Mucosa of rectum (tissue), 2 donors: ENCODE measurements around the gene NKTR.

Experiments
- H3K27ac ChIP-seq, 2 donors: one replicate each; pipeline ENCODE4 v1.7.0; 2013; ENCODE audit warnings: inconsistent platforms in 2 of 2, low read depth in 2 of 2, low read length in 2 of 2
- H3K27me3 ChIP-seq, 2 donors: one replicate each; pipeline ENCODE4 v1.7.0; 2013; ENCODE audit warnings: low read length in 2 of 2; ENCODE audit not compliant: control insufficient read depth in 2 of 2, insufficient read depth in 2 of 2
- H3K36me3 ChIP-seq, 2 donors: one replicate each; pipeline ENCODE4 v1.7.0; 2013; ENCODE audit warnings: low read length in 2 of 2; ENCODE audit not compliant: control insufficient read depth in 2 of 2, insufficient read depth in 2 of 2
- H3K4me1 ChIP-seq, 2 donors: one replicate each; pipeline ENCODE4 v1.7.0; 2013; ENCODE audit warnings: low read length in 2 of 2, mild to moderate bottlenecking in 1 of 2; ENCODE audit not compliant: control insufficient read depth in 2 of 2, insufficient read depth in 2 of 2
- H3K4me3 ChIP-seq, 2 donors: one replicate each; pipeline ENCODE4 v1.7.0; 2013; ENCODE audit warnings: low read length in 2 of 2
- H3K9ac ChIP-seq, 2 donors: one replicate each; pipeline ENCODE4 v1.7.0; 2013; ENCODE audit warnings: low read length in 2 of 2, low read depth in 1 of 2, mild to moderate bottlenecking in 1 of 2
- H3K9me3 ChIP-seq, 2 donors: one replicate each; pipeline ENCODE4 v1.7.0; 2013; ENCODE audit warnings: low read length in 2 of 2; ENCODE audit not compliant: control insufficient read depth in 2 of 2
- donor health status: healthy.
- donor health status: Normal muscosa, but diverticular disease.

Gene NKTR

DNA sequence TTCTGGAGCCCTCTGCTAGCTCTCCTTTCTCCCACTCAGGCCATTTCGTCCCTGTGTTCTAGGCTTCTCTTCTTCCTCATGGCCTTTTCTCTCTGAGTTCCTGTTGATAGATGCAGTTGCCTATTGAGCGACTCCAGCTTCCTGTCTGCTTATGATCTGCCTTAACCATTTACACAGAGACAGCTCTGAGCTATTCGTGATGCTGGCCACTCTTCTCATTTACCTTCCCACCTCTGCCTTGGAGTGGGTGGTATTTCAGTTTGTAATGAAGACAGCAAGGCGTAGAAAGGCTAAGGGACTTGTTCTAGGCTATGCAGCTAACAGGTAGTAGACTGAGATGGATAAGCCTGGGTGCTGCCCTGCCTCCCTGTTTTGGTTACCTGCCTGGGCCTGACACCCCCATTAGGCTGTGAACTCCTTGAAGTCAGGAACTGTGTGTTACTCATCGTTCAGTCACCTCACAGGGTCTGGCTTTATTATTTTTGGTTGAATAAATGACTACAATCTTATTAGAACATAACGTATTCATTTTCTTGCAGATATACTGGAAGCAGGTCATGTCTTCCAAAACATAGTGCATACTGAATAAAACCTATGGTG lies 40.4 kb downstream of the NKTR start:
- Histone ChIP-seq H3K9me3 (no peaks in the 10 kb centered on the region), H3K4me1 (no peaks in the 10 kb centered on the region), H3K36me3 (peaks cover 74 to 84% of the 10 kb centered on the region in 2 donors), H3K27me3 (no peaks in the 10 kb centered on the region), H3K4me3 (no peak overlapping the region), H3K9ac (no peak overlapping the region), H3K27ac (no peak overlapping the region)

DNA sequence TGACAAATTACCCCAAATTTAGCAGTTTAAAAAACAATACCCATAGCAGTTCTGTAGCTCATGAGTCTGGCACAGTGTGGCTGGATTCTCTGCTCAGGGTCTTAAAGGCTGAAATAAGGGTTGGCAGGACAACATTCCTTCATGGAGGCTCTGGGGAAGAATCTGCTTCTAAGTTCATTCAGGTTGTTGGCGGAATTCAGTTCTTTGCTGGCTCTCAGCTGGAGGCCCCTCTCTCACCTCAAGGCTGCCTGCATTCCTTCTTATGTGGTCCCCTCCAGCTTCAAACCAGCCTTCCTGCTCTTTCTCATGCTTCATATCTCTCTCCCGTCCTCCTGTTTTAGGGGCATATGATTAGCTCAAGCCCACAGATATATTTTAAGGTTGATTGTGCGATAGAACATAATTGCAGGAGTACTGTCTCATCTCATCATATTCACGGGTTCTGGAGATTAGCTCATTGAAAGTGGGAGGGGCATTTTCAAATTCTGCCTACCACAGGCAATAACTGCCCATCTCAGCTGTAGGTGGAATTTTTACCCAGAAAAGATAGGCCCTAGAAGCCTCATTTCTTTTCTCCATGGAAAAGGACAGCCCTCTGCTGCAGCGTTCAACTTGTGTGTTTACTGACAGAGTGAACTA lies 47.5 kb downstream of the NKTR start:
- Histone ChIP-seq H3K4me1 (peaks cover 6 to 8% of the 10 kb centered on the region in 2 donors), H3K4me3 (no peak overlapping the region), H3K36me3 (peaks cover 36 to 44% of the 10 kb centered on the region in 2 donors), H3K27me3 (no peaks in the 10 kb centered on the region), H3K27ac (no peak overlapping the region), H3K9me3 (no peaks in the 10 kb centered on the region), H3K9ac (no peak overlapping the region)

DNA sequence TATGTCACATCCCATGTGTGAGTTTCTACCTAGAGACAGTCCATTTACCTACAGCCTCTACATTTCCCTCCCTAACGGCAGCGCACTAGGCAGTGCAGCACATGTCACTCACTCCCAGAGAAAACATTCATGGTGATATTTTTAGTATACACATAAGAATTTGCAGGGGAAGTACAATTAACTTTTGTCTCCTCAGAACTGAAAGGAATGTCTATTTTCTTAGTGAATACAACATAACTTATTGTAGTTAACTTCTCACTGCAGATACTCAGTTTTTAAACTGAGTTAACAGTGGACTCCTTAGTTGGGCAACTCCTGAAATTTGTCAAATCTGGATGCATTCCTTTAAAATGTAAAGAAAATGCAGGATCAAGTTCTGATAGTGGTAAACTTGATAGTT lies 48.5 kb downstream of the NKTR start:
- peaks cover 26 to 34% of the 10 kb centered on the region in 2 donors for H3K36me3 ChIP-seq
- H3K4me3 ChIP-seq, result no peak overlapping the region
- peaks cover 14 to 18% of the 10 kb centered on the region in 2 donors for H3K4me1 ChIP-seq
- no peak overlapping the region for H3K27ac ChIP-seq
- H3K9ac ChIP-seq, result no peak overlapping the region
- H3K9me3 ChIP-seq, result no peaks in the 10 kb centered on the region
- H3K27me3 ChIP-seq, result no peaks in the 10 kb centered on the region

DNA sequence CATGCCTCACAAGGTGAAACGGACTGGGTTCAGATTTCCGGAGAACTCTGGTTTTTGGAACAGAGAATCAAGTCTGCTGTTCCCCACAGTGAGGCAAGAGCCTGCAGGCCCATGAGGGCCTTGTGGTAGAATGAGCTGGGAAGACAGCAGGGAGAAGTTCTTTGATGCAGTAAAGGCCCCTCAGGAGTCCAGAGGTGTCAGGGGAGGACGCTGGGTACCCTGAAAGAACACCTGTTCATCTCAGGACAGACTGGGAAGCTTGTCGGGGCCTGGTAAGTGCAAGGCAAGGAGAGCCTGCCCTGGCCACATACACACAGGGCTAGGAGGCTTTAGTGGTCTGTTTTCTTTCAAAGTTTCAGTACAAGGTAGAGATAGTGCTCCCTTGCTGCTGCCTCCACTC lies 49.3 kb downstream of the NKTR start:
- Histone ChIP-seq H3K36me3 (peaks cover 20 to 29% of the 10 kb centered on the region in 2 donors), H3K9me3 (no peaks in the 10 kb centered on the region), H3K27ac (no peak overlapping the region), H3K9ac (no peak overlapping the region), H3K4me3 (no peak overlapping the region), H3K27me3 (no peaks in the 10 kb centered on the region), H3K4me1 (peaks cover 14 to 21% of the 10 kb centered on the region in 2 donors)

DNA sequence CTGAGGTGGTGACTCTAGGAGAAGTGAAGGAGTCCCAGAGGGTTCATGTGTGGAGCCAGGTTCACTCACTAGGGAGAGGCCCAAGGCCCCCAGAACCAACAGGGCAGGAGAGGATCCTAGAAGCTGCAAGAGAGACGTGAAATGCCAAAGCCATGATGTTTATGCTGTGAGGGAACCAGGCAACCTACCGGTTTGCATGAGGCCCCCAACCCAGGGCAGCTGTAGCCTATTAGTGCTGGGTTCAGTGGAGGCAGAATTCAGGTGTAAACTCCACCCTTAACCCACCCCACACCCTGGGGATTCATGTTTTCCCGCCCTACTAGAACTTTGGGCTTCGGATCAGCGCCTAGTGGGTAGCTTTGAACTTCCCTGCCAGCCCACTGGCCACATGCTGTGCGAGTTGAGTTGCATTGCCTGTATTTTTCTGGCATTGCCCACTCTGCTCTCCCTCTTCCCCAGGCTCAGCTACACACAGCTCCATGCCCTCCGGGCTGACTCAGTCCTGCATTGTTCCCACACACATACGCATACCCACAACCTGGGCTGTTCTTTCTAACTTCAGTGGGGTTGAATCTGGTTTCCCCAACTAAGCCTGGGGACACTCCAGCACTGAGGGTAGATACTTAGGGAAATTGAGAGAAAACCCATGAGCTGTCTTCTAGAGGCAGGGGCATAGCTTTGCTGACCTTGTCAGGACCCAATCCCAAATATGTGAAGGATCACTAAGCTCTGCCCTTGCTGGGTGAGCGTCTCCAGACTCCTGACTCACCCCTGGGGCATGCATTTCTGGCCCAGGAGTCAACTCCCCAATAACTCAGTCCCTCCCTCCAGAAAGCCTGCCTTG lies 51.0 kb downstream of the NKTR start:
- Histone ChIP-seq H3K9me3 (no peaks in the 10 kb centered on the region), H3K9ac (no peak overlapping the region), H3K27me3 (no peaks in the 10 kb centered on the region), H3K4me1 (peaks cover 14 to 32% of the 10 kb centered on the region in 2 donors), H3K4me3 (no peak overlapping the region), H3K27ac (no peak overlapping the region), H3K36me3 (peaks cover 14 to 15% of the 10 kb centered on the region in 2 donors)

DNA sequence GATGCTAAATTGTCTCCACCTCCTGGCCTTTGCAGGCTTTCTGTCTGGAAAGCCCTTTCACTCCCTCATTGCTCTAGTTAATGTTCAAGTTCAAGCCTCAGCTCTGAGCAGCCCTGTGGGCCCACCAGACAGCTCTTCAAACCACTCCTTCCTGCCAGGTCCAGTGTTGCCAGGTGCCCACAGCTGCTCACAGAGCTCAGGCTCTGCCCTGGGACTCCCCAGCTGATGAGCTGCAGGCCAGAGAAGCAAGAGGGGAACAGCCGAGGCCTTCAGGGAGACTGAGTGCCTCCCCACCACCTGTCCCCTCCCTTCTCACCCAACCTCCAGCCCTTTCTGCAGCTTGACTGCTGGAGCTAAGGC lies 51.7 kb downstream of the NKTR start:
- Histone ChIP-seq H3K27me3 (no peaks in the 10 kb centered on the region), H3K4me3 (peak overlapping the region; percentile 70 to 73), H3K27ac (peak overlapping the region in 1 of 2 donors; percentile 61), H3K4me1 (peaks cover 14 to 32% of the 10 kb centered on the region in 2 donors), H3K36me3 (peaks cover 8 to 10% of the 10 kb centered on the region in 2 donors), H3K9ac (no peak overlapping the region), H3K9me3 (no peaks in the 10 kb centered on the region)

DNA sequence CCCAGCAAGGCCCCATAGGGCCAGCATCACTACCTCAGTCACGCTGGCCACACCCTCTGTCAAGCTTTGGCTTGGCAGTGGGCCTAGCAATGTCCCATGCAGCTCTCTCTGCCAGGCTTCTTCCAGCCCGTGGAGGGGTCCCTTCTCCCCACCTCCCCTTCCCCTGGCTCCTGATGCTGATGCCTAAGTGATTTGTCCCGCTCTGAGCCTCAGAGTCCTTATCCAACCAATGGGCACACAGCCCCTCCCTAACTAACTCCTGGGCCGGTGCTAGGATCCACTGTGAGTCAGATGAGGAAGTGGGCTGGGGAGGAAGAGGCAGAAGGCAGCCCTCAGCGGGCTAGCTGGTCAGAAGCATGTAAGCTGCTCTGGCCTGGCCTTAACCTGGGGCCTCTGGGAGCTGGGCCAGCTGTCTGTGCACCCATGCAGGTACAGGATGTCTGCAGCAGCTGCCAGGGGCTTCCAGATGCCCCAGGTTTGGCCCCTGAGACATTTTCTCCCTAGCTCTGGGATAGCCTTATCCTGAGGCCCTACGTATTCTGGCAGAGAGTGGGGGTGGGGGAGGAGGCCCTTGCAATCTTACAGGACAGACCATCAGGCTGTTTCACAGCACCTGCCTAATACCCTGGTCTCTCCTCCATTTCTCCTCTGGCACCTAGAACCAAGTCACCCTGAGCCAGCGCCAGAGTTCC lies 52.3 kb downstream of the NKTR start:
- Histone ChIP-seq H3K4me3 (peak overlapping the region; percentile 70 to 73), H3K27ac (peak overlapping the region; percentile 61 to 62), H3K9me3 (no peaks in the 10 kb centered on the region), H3K4me1 (peaks cover 14 to 32% of the 10 kb centered on the region in 2 donors), H3K27me3 (no peaks in the 10 kb centered on the region), H3K36me3 (peaks cover 3 to 4% of the 10 kb centered on the region in 2 donors), H3K9ac (peak overlapping the region; percentile 60 to 74)

DNA sequence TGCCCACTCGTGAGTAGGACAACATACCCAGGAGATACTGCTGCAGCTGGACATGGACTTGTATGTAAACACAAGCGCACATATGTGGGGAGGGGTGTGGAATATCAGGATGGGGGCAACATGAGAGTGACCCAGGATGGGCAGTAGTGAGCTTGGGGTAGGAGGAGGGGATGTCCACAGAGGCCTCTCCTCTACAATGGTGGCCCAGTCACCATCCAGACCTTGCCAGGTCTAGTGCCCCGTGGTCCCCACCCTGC lies 52.7 kb downstream of the NKTR start:
- Histone ChIP-seq H3K4me3 (peak overlapping the region; percentile 70 to 73), H3K4me1 (peaks cover 14 to 32% of the 10 kb centered on the region in 2 donors), H3K27me3 (no peaks in the 10 kb centered on the region), H3K9me3 (no peaks in the 10 kb centered on the region), H3K36me3 (peaks cover 0 to under 1% of the 10 kb centered on the region in 2 donors), H3K9ac (peak overlapping the region; percentile 60 to 74), H3K27ac (peak overlapping the region; percentile 61 to 62)

DNA sequence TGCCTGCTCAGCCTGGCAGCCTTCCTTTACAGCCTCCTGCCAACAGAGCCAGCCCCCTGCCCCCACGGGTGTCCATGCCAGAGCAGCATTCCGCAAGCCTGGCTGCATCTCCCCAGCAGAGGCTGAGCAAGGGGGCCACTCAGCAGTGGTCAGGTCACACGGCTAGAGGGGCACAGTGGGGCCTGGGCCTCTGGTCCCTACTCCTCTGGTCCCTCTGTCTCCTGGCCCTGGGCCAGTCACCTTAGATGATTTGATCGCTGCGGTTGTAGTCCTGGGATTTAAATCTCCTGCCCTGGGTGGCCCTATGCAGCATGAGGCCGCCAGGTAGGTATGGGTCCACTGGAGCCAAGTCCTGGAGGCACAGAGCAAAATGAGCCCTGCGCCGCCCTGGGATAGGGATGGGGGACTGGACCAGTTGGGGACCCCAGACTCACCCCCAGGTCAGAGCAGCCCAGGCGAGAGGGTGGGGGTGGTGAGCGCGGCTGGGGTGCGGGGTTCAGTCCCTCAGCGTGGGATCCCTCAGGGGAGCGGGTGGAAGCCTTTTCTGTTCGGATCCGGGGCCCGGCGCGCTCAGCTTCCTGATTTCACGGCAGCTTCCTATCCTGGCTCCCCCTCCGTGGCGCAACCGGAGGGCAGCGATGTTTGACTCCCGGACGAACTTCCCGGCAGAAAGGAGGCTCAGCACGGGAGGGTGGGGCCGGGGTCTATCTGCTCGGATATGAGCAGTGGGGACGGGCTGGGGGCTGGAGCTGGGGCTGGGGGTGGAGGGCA lies 53.3 kb downstream of the NKTR start, which contains the start of gene ZBTB47:
Gene ZBTB47 (plus strand): TSS at position 138 of the 771 bp plus-strand sequence. CDS start 4,659 bp downstream, outside the sequence.
- Histone ChIP-seq H3K27me3 (no peaks in the 10 kb centered on the region), H3K9ac (peak within 1 kb of the TSS; percentile 60 to 74), H3K36me3 (no peaks in the 10 kb centered on the region), H3K4me3 (peak within 1 kb of the TSS; percentile 70 to 73), H3K4me1 (peaks cover 14 to 32% of the 10 kb centered on the region in 2 donors), H3K27ac (peak within 1 kb of the TSS; percentile 62 to 70), H3K9me3 (no peaks in the 10 kb centered on the region)
